GM21529 (cell line): ENCODE results near the gene GALNT6.
A peak's percentile ranks its signal among the peaks of the same experiment; 100 is the strongest.
"Not testable (repeated sequence)": the region's sequence is repeated elsewhere in the genome, so short reads cannot be mapped to it uniquely, and the experiment has no call there.

ENCODE experiments used
- ATAC-seq: cut with Tn5 transposase; IDR thresholded peaks from one replicate; pipeline ENCODE4 v1.9.1; 2021; ENCODE audit not compliant: unreplicated experiment

Gene GALNT6

DNA sequence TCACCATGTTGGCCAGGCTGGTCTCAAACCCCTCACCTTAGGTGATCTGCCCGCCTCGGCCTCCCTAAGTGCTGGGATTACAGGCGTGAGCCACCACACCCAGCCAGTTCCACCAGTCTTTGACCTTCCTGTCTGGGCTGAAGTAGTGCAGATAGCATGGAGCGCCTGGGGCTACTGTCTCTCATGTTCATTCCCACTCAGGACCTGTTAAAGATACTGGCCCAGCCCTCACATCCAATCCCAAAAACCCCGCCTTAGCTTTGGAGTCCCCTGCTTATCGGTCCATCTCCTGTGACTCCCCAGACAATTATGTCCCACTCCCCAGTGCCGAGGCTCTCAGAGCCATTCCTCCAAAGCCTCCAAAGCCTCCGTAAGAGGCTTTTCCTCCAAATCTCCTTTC, 32.7 kb downstream of the GALNT6 start:
- ATAC-seq: no peak

- peak; percentile 75 for ATAC-seq
Observed at GRCh38 chr12:51357374-51358047, 33.7 kb downstream of the GALNT6 start.

GRCh38 chr12:51351913-51352532, 39.2 kb downstream of the GALNT6 start:
- ATAC-seq: no peak

GRCh38 chr12:51349026-51349425, 42.2 kb downstream of the GALNT6 start:
- ATAC-seq: no peak

- no peak for ATAC-seq
Observed at GRCh38 chr12:51348116-51348515, 43.1 kb downstream of the GALNT6 start.

GRCh38 chr12:51346581-51346980, 44.6 kb downstream of the GALNT6 start, which contains the start of gene CELA1:
TSS of gene CELA1 (minus strand) at chr12:51346679. CDS start at chr12:51346638, 41 bp downstream.
- ATAC-seq: no peak

DNA sequence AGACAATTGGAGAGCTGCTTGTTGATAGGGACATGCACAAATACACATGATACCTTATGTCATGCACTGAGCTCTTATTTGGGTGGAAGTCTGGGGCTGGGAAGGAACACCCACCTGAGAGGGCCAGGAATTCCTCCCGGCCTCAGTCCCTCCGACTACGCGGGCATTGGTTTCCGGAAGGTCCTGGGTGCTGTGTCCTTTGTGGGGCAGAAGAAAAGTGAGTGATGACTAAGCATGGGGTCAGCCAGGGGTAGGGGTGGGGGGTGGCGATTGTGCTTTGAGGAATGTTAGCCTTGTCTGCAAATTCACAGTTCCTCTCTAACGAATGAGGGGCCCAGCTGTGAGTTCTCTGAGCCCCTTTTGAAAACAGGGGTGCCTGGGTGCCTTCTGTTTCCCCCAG, 45.5 kb downstream of the GALNT6 start:
- no peak for ATAC-seq

GRCh38 chr12:51343201-51343600, 48.0 kb downstream of the GALNT6 start:
- no peak for ATAC-seq

GRCh38 chr12:51342416-51342815, 48.8 kb downstream of the GALNT6 start:
- ATAC-seq: no peak

DNA sequence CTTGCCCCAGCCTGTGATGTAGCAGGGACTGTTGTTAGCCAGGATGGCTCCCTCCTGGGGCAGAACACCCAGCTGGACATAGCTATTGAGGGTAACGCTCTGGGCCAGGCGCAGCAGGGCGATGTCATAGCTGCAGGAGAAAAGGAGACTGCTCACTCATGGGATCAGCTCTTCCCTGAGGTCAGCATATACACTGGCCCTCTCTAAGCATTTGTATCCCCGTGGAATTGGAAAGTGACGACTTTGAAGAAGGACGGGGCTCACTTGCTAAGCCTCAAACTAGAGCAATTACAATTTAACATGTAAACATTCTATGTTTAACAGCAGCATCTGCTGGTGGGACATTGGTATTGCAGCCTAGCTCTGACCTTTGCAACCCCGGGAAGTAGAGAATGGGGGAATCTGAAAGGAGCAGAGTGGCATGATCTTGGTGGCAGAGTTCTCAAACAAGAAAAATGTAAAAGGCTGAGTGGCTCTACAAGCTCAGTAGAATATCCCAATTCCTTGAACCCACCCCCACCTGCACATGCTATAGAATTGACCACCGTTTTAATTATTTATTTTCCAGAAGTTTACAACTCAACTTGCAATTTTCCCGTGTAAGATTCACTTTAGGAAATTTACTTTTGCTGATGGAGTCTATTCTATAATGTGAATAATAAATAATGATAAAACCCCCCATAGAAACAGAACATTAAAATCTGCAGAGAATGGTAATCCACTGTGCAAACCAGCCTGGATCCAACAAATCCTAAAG, 49.8 kb downstream of the GALNT6 start:
- no peak for ATAC-seq

DNA sequence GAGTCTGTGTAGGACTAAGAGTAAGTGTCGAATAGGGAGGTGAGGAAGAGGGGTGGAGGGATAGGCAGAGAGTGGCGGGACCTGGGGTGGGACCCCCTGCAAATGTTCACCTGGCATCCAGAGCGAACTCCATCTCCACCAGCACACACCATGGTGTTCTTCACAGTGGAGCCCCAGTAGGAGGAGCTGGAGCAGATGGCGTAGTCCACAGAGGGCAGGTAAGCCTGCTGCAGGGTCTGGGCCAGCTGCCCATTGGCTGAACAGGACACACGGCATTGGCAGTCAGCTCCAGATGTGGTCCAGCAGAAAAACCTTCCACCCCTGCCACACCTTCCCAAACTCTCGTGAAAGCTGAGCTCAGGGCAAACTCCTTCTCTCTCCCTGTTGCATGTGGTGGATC, 51.5 kb downstream of the GALNT6 start:
- ATAC-seq: no peak

DNA sequence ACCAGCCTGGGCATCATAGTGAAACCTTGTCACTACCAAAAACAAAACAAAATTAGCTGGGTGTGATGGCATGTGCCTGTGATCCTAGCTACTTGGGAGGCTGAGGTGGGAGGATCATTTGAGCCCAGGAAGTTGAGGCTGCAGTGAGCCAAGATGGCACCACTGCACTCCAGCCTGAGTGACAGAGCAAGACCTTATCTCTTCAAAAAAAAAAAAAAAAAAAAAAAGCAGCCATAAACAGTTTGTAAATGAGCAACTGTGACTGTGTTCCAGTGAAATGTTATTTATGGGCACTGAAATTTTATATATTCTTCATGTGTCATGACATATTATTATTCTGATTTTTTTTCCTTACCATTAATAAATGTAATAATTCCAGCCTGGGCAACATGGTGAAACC, 53.9 kb downstream of the GALNT6 start:
- not testable (repeated sequence) for ATAC-seq

DNA sequence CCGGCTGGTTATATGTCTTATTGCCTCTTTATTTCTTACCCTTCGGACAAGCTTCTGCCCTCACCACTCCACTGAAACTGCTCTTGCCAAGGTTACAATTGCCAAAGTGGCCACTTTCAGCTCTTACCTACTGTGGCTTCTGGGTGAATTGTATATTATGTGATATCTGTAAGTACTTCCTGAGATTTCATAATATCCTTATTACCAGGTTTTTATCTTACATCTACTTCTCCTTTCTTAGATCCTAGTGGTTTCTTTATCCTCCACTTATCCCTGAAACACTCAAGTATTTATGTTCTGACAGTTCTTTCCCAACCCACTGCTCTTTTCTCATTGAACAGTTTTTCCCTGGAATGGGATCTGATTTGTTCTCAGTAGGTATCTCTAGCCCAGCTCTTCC, 55.3 kb downstream of the GALNT6 start:
- no peak for ATAC-seq

GRCh38 chr12:51334764-51335163, 56.4 kb downstream of the GALNT6 start:
- ATAC-seq: no peak

GRCh38 chr12:51333536-51333935, 57.7 kb downstream of the GALNT6 start:
- ATAC-seq: no peak

- ATAC-seq: no peak
Observed at GRCh38 chr12:51330186-51330585, 61.0 kb downstream of the GALNT6 start.

DNA sequence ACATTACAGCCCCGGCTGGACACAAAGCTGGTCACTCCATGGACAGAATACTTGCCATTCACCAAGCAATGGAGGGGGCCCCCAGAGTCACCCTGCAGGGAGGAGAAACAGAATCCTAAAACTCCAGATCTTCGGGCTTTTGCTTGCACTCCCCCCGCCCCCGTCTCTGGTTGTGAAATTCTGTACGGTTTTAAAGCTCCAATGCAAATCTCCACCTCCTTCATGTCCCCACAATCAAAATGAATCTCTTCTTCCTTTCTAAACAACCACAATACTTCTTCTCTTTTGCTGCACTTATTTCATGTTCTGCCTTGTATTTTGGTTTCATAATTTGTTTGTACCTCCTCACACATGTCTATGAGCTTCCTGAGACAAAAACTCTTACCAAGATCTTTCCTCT, 61.5 kb downstream of the GALNT6 start:
- no peak for ATAC-seq

- ATAC-seq: no peak
Observed at GRCh38 chr12:51328587-51328986, 62.6 kb downstream of the GALNT6 start.

DNA sequence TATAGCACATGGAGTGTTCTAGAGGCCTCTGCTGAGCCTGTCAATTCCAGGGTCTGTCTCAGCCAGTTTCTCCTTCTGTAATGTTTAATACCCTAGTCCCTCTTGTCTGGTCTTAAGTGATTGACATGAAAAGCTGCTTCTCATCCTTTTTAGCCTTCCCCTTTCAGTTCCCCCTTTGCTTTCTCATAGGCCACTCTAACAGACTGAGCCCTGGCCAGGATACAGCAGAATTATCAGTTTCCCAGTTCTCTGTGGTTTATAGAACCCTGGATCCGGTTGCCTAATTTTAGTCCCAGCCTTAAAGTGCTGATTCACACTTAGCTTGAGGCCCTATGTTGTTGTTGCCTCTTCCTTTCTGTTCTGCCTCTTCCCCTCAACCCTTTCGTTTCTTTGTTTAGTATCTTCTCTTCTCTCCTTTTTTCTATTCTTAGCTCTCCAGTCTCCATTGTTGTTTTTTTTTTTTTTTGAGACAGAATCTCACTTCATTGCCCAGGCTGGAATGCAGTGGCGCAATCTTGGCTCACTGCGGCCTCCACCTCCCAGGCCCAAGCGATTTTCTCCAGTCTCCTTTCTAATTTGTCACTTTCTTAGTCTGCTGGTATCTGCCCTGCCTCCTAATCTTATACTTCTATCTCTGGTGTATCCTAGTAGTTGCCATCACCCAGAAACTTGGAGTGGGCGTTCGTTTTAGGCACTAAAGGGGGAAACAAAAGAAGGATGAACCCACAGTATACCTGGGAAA, 64.3 kb downstream of the GALNT6 start:
- peak; percentile 61 for ATAC-seq

- ATAC-seq: no peak
Observed at GRCh38 chr12:51324953-51325352, 66.3 kb downstream of the GALNT6 start.
